ENCODE results near the gene MLC1. TPM values are rescaled to one million over a fixed set of nuclear protein-coding genes. Genes with fewer than 3 reads are reported as not detected.

MLC1 gene
- total and polyA plus RNA-seq, 2 donors (not counting 1 experiment from before 2014, with no cell fraction given): 0.34 TPM; not detected in 1

GRCh38 chr22:50078761-50079160 is 6.5 kb downstream of the MLC1 start:
- no peaks in the 10 kb centered on the region for H3K4me1 ChIP-seq (ENCODE audit: control insufficient read depth in 2 of 2, insufficient read depth in 2 of 2, low read length in 2 of 2)
- peaks cover 0 to 19% (median 2%) of the 10 kb centered on the region in 4 experiments for H3K27me3 ChIP-seq (replicated peaks in 1 of 4; ENCODE audit: control extremely low read depth in 1 of 4, control insufficient read depth in 3 of 4, insufficient read depth in 4 of 4, low read length in 3 of 4)
- H2AFZ ChIP-seq (ENCODE audit: insufficient read depth, low read depth, low read length, poor library complexity, severe bottlenecking): no peak overlapping the region
- ChIA-PET POLR2A (no interaction called here), CTCF (no interaction called here)
- H3K4me3 ChIP-seq (ENCODE audit: control extremely low read depth in 1 of 5, extremely low read depth in 1 of 5, insufficient read depth in 1 of 5, low read depth in 2 of 5, low read length in 4 of 5): no peak overlapping the region
- no peaks in the 10 kb centered on the region for H3K9me3 ChIP-seq (ENCODE audit: control extremely low read depth in 1 of 3, control insufficient read depth in 2 of 3, insufficient read depth in 1 of 3, low read length in 2 of 3)
- H3K27ac ChIP-seq (ENCODE audit: low read length in 2 of 2): no peak overlapping the region
- WGBS (ENCODE audit: insufficient coverage): 83% methylated on average over 9 of the region's 9 CpGs
- H3K36me3 ChIP-seq (replicated peaks in 1 of 2; ENCODE audit: control extremely low read depth in 1 of 2, control insufficient read depth in 1 of 2, extremely low read depth in 1 of 2, insufficient read depth in 2 of 2, low read length in 1 of 2): no peaks in the 10 kb centered on the region
- no peak overlapping the region for H3K4me2 ChIP-seq (replicated peaks; ENCODE audit: low read depth, low read length, poor library complexity, severe bottlenecking)
- H4K20me1 ChIP-seq (ENCODE audit: control insufficient read depth, insufficient read depth, low read length, poor library complexity, severe bottlenecking): no peaks in the 10 kb centered on the region
- H3K79me2 ChIP-seq (ENCODE audit: control insufficient read depth, insufficient read depth, low read length): no peaks in the 10 kb centered on the region
- TF ChIP-seq EZH2 (IDR thresholded peaks at IDR 0.05; ENCODE audit: borderline replicate concordance, insufficient read depth, low read depth, low read length, poor library complexity, severe bottlenecking) (no peak), CTCF (IDR thresholded peaks at IDR 0.05) (no peak)
- ATAC-seq (ENCODE audit: low read depth) (no peak), DNase-seq (no peak)
- no peak overlapping the region for H3K27ac Mint-ChIP-seq
- intact Hi-C loops (cut with micrococcal nuclease): no loop called here
- H3K27me3 Mint-ChIP-seq: peaks cover 19% of the 10 kb centered on the region
- H3K4me1 Mint-ChIP-seq: peaks cover 4% of the 10 kb centered on the region
- no peak overlapping the region for H3K4me3 Mint-ChIP-seq
- H3K9me3 Mint-ChIP-seq (ENCODE audit: insufficient read depth): no peaks in the 10 kb centered on the region
- H3K9ac ChIP-seq (ENCODE audit: low read length): no peak overlapping the region

- no peaks in the 10 kb centered on the region for H4K20me1 ChIP-seq (ENCODE audit: control insufficient read depth, insufficient read depth, low read length, poor library complexity, severe bottlenecking)
- POLR2A ChIA-PET: no interaction called here
- intact Hi-C loops (cut with micrococcal nuclease): no loop called here
Measured at GRCh38 chr22:50078246-50078645, 7.0 kb downstream of the MLC1 start.

More at GRCh38 chr22:50078246-50078645, 7.0 kb downstream of the MLC1 start:
- H3K4me1 ChIP-seq (ENCODE audit: control insufficient read depth in 2 of 2, insufficient read depth in 2 of 2, low read length in 2 of 2): no peaks in the 10 kb centered on the region
- no peaks in the 10 kb centered on the region for H3K9me3 Mint-ChIP-seq (ENCODE audit: insufficient read depth)
- H3K36me3 ChIP-seq (replicated peaks in 1 of 2; ENCODE audit: control extremely low read depth in 1 of 2, control insufficient read depth in 1 of 2, extremely low read depth in 1 of 2, insufficient read depth in 2 of 2, low read length in 1 of 2): no peaks in the 10 kb centered on the region
- H3K4me2 ChIP-seq (replicated peaks; ENCODE audit: low read depth, low read length, poor library complexity, severe bottlenecking): no peak overlapping the region
- H3K4me3 ChIP-seq (ENCODE audit: control extremely low read depth in 1 of 5, extremely low read depth in 1 of 5, insufficient read depth in 1 of 5, low read depth in 2 of 5, low read length in 4 of 5): no peak overlapping the region
- H3K9ac ChIP-seq (ENCODE audit: low read length): no peak overlapping the region
- DNase-seq (no peak), ATAC-seq (ENCODE audit: low read depth) (no peak)
- H3K9me3 ChIP-seq (ENCODE audit: control extremely low read depth in 1 of 3, control insufficient read depth in 2 of 3, insufficient read depth in 1 of 3, low read length in 2 of 3): no peaks in the 10 kb centered on the region
- no peak overlapping the region for H3K4me3 Mint-ChIP-seq
- H3K4me1 Mint-ChIP-seq: peaks cover 4% of the 10 kb centered on the region
- no peaks in the 10 kb centered on the region for H3K79me2 ChIP-seq (ENCODE audit: control insufficient read depth, insufficient read depth, low read length)
- TF ChIP-seq CTCF (IDR thresholded peaks at IDR 0.05) (no peak), EZH2 (IDR thresholded peaks at IDR 0.05; ENCODE audit: borderline replicate concordance, insufficient read depth, low read depth, low read length, poor library complexity, severe bottlenecking) (no peak)
- WGBS (ENCODE audit: insufficient coverage): 95% methylated on average over 8 of the region's 13 CpGs
- H3K27me3 ChIP-seq (replicated peaks in 1 of 4; ENCODE audit: control extremely low read depth in 1 of 4, control insufficient read depth in 3 of 4, insufficient read depth in 4 of 4, low read length in 3 of 4): peaks cover 0 to 14% (median 0%) of the 10 kb centered on the region in 4 experiments
- CTCF ChIA-PET: no interaction called here
- H2AFZ ChIP-seq (ENCODE audit: insufficient read depth, low read depth, low read length, poor library complexity, severe bottlenecking): no peak overlapping the region
- peaks cover 18% of the 10 kb centered on the region for H3K27me3 Mint-ChIP-seq
- H3K27ac Mint-ChIP-seq: no peak overlapping the region
- H3K27ac ChIP-seq (ENCODE audit: low read length in 2 of 2): no peak overlapping the region
